Measurements from ENCODE around the gene SLC16A8.

Gene SLC16A8

DNA sequence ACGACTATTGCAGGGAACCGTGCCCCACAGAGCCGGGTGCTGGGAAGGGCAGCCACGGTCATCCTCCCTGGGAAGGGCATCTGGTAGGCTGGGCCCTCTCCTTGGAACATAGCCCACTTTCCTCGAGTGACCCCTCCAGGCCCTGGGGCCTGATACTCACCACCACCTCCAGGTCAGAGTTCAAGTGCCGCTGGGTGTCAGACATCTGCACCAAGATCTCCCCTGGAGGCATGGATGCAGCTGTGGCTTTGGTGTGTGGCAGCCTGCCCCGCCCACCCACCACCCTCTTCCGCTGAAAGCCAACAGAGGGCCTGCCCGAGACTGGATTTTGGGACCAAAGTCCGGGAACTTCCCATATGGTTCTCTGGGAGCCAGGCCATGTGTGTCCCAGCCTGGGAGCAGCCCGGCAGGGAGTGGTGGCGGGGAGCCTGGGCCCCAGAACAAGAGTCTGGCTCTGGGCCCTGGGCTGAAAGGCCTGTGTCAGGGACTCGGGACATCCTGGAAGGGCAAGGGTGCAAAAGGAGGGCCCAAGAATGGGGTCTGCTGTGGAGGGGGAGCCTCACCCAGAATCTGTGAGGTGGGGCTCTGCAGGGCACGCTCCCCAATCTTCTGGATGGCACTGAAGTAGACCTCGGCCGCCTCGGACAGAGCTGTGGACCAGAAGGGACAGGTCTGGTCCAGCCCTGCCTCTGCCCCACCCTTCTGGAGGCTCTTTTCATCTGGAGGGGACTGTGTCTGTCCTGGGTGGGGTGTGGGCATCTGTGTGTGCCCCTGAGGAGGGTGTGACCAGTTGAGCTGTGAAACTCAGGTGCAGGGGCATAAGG lies 23.9 kb upstream of the SLC16A8 start:
- H3K4me3 ChIP-seq (replicated peaks; ENCODE audit: low read depth, low read length) = no peak overlapping the region
- peak; percentile 63 for DNase-seq (ENCODE audit: extremely low read depth, low read depth)
- TF ChIP-seq CTCF (IDR thresholded peaks at IDR 0.05; ENCODE audit: low read depth, low read length, missing control alignments) = no peak

DNA sequence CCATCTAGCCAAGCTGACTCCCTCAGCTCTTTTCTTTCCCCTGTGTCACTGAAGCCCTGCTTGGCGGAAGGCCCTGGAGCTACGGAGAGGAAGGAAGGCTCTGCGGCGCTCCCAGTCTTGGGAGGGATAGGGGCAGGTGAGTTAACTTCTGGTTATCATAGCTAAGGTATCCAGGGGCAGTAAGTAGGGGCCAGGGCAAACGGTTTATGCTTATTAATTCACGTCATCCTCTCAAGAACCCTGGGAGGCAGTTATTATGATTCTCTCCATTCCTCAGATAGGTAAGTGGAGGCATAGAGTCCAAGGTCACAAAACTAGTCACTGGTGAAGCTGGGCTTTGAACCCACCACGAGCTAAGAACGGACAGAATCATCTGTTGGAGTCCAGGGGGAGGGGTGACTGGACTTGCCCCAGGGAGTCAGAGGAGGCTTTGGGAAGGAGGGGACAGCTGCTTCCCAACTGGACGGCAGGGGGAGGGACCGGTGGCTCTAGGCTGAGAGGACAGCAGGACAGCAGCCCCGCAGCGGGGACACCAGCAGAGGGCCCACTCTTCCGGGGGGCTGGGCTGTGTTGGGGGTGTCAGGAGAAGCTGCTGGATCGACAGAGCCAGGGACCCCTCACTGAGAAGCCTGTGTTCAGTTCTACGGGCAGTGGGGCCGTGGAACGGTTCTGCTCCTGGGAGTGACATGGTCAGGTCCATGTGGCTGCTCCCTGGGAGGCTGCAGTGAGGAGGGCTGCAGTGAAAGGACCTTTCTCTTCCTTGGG lies 23.0 kb upstream of the SLC16A8 start:
- H3K4me3 ChIP-seq (replicated peaks; ENCODE audit: low read depth, low read length) = no peak overlapping the region
- TF ChIP-seq CTCF (IDR thresholded peaks at IDR 0.05; ENCODE audit: low read depth, low read length, missing control alignments) = no peak
- no peak for DNase-seq (ENCODE audit: extremely low read depth, low read depth)

DNA sequence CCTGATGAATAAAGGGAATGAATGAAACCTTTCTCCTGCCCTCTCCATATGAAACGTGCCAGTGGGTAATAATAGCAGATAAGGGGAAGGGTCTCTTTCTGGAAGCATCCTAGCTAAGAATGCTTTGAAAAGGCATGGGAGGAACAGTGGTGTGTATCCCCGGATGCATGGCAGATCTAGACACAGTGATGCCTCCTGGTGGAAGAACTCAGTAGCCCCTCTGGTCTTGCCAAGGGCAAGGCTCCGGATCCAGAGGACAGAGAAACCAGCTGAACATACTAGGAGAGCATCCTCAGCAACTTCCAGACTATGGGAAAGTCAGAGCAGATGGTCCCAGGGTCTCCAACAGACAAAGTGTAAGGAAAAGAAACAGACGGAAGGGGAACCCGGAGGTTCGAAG lies 20.1 kb upstream of the SLC16A8 start:
- H3K4me3 ChIP-seq (replicated peaks; ENCODE audit: low read depth, low read length) = no peak overlapping the region
- no peak for DNase-seq (ENCODE audit: extremely low read depth, low read depth)
- TF ChIP-seq CTCF (IDR thresholded peaks at IDR 0.05; ENCODE audit: low read depth, low read length, missing control alignments) = peak; percentile 52

DNA sequence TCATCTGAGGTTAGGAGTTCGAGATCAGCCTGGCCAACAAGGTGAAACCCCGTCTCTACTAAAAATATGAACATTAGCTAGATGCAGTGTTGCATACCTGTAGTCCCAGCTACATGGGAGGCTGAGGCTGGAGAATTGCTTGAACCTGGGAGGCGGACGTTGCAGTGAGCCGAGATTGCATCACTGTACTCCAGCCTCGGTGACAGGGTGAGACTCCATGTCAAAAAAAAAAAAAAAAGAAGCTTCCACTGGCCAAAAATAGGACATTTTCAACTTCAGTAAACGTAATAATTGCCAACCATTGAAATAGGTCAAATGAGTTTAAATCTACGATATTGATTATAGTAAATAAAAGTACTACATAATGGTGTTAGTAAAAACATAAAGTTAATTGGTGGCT lies 19.7 kb upstream of the SLC16A8 start:
- no peak for DNase-seq (ENCODE audit: extremely low read depth, low read depth)
- TF ChIP-seq CTCF (IDR thresholded peaks at IDR 0.05; ENCODE audit: low read depth, low read length, missing control alignments) = no peak
- no peak overlapping the region for H3K4me3 ChIP-seq (replicated peaks; ENCODE audit: low read depth, low read length)

DNA sequence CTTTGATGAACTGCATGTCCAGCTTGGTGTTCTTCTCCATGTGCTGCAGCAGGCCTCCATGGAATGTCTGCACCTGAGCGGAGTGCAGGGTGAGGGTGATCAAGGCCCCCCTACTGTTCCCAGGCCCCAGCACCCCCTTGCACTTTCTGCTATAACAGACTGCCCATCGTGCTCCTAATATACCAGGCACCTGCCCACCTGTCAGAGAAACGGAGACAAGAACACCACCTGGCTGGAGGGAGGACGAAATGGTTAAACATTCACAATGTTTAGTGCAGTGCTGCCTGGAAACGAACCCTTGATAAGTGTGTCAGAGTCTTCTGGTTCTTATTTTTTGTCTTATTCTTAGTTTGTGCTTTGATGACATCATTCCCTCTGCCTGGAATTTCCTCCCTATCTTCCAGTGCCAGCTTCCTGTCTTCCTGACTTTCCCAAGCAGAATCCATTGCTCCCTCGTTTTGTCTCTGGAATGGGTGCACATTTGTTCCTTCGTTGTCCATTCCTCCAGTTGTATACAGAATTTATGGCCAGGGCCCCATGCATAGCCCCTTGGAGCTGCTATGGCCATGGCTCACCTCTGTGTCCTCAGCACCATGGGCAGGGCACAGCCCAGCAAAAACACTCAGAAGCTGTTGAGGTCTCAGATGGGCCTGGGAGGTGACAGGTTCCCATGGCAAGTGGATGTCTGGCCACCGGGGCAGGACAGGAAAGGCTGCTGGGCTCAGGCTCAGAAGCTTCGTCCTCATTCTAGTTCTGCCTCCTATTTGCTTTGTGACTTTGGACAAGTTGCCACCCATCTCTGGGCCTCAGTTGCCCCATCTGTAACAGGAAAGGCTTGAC lies 14.6 kb upstream of the SLC16A8 start:
- no peak for TF ChIP-seq CTCF (IDR thresholded peaks at IDR 0.05; ENCODE audit: low read depth, low read length, missing control alignments)
- no peak overlapping the region for H3K4me3 ChIP-seq (replicated peaks; ENCODE audit: low read depth, low read length)
- DNase-seq (ENCODE audit: extremely low read depth, low read depth) = no peak

DNA sequence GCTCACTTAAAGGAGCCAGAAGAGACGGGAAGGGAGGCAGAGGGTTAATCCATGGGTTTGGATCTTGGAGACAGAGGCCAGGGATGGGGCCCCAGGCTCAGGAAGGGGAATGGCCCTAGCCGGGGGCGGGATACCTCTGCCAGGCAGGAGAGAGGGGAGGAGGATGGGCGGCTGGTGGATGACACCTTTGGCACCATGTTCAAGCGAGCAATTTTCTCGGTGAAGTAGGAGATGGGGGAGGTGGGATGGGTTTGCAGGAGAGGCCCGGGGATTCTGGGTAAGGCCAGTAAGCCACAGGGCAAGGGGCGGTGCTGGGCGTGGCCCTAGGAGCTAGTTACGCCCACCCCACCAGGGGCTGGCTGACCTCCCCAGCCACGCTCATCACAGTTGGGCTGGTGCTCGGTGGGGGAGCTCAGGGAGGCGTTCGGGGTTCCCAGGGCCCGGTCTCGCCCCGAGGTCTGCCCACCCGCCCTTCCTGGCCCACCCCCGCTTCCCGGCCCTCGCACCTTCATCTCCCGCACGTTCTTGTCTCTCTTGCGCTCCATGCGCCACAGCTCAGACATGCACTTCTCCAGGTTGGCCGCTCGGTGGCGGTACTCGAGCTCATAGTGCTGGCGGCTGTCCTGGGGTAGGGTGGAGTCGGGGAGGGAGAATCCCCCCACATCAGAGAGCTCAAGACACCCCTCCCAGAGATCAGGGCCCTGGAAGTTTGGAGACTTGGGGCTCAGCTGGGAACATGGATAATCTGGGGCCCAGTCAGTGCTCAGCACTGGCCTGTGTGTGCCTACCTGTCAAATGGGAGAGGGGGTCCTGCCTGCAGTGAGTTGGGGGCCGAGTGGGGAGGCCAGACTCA lies 13.8 kb upstream of the SLC16A8 start:
- TF ChIP-seq CTCF (IDR thresholded peaks at IDR 0.05; ENCODE audit: low read depth, low read length, missing control alignments) = peak; percentile 33
- H3K4me3 ChIP-seq (replicated peaks; ENCODE audit: low read depth, low read length) = no peak overlapping the region
- no peak for DNase-seq (ENCODE audit: extremely low read depth, low read depth)
